ENCODE data around the gene NR5A2.

Gene NR5A2

DNA sequence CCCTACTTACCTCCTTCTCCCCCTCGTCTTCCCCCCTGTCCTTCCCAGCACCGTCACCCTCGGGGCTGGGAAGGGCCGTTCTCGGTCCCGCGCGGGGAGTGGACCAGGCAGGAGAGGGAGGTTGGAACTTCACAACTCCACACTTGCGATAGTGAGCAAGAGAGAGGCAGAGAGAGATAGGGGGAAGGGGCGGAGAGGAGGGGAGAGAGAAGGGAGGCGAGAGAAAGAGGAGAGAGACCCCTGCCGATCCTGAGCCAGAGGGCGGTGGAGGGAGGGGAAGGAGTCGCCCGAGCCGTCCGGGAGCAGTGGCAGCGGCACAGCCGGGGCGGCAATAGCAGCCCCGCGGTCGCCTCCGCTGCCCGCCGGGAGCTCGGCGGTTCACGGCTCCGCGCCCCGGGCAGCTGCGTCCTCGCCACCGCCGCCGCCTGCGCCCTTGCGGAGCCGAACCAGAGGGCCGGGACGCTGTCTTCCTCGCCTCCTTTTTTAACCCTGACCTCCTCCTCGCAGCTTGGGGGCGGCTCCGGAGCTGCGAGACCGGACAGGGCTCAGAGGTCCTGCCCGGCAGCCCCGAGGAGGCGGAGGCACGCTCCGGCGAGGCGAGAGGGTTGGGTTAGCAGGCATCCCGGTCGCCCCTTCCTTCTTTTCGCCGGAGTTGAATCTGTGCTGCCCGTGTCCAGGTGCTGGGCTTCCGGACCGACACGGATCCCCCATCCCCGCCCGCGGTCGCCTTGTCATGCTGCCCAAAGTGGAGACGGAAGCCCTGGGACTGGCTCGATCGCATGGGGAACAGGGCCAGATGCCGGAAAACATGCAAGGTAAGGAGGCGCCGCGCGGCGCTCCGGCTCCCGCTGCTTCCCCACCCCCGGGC lies 11.7 kb downstream of the NR5A2 start:
- Mint-ChIP-seq H3K9me3 (no peaks in the 10 kb centered on the region), H3K27ac (no peak overlapping the region), H3K4me1 (ENCODE audit: low read depth) (peaks cover 9% of the 10 kb centered on the region), H3K27me3 (ENCODE audit: low read depth) (peaks cover 42% of the 10 kb centered on the region), H3K4me3 (peak overlapping the region; percentile 66), H3K36me3 (ENCODE audit: low read depth) (peaks cover 2% of the 10 kb centered on the region)
- DNase-seq (ENCODE audit: low spot score) = no peak

DNA sequence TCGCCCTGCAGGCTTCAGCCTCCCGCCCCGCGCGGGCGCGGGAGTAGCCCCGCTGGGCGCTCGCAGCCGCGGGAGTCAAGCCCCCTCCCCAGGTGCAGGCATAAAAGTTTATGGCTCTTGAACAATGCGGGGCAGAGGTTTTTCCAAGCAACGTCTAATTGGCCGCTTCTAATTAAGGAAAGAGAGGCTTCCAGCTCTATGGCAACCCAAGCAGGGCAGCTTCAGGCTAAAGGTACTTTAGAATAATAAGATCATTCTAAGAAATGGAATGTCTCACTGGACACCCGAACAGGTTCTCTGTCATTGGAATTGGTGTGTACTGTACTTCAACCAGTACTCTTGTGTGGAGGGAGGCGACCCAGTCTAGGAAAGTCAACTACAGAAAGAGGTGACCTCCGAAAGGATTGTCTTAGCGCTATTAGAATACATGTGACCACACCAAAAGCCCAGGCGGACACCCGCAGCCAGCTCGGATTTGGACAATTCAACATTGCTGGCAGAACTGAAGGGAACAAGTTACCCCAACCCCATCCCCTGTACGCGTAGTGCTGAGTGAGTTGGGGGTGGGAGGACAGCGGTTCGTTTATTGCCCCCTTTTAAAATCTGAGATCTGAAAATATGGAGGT lies 12.5 kb downstream of the NR5A2 start:
- DNase-seq (ENCODE audit: low spot score) = no peak
- Mint-ChIP-seq H3K9me3 (no peaks in the 10 kb centered on the region), H3K27ac (no peak overlapping the region), H3K36me3 (ENCODE audit: low read depth) (peaks cover 2% of the 10 kb centered on the region), H3K27me3 (ENCODE audit: low read depth) (peaks cover 42% of the 10 kb centered on the region), H3K4me1 (ENCODE audit: low read depth) (peaks cover 9% of the 10 kb centered on the region), H3K4me3 (no peak overlapping the region)

DNA sequence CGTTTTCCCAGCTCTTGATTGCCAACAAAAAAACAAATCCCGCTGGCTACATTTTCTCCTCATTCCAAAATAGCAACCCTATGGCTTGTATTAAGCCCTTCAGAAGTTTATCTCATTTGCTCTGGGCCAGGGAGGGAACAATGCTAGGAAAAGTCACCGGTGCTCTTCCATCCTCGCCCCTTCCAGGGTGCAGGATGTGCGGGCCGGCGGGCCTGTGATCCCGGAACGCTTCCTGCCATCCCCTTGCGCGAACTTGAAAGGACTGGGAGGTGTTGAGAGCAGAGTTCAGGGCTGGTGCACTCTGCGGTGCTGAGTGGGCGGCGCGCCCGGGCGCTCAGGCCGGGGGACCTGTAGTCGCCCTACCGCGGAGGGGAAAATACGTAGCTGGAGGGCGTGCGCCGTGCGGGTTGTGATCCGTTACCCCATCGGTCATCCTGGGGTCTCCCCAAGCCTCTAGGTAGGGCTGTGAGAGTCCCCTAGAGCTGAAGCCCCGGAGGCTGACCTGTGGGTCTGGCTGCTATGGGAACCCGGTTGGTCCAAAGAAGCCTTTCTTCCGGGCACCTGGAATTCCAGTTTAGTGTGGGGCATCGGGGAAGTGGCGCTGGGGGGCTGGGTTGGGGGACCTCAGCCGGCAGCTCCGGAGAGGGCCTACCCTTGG lies 13.1 kb downstream of the NR5A2 start:
- H3K9me3 Mint-ChIP-seq = no peaks in the 10 kb centered on the region
- peaks cover 48% of the 10 kb centered on the region for H3K27me3 Mint-ChIP-seq (ENCODE audit: low read depth)
- H3K27ac Mint-ChIP-seq = no peak overlapping the region
- H3K4me3 Mint-ChIP-seq = no peak overlapping the region
- DNase-seq (ENCODE audit: low spot score) = no peak
- H3K36me3 Mint-ChIP-seq (ENCODE audit: low read depth) = peaks cover 2% of the 10 kb centered on the region
- H3K4me1 Mint-ChIP-seq (ENCODE audit: low read depth) = peaks cover 8% of the 10 kb centered on the region

DNA sequence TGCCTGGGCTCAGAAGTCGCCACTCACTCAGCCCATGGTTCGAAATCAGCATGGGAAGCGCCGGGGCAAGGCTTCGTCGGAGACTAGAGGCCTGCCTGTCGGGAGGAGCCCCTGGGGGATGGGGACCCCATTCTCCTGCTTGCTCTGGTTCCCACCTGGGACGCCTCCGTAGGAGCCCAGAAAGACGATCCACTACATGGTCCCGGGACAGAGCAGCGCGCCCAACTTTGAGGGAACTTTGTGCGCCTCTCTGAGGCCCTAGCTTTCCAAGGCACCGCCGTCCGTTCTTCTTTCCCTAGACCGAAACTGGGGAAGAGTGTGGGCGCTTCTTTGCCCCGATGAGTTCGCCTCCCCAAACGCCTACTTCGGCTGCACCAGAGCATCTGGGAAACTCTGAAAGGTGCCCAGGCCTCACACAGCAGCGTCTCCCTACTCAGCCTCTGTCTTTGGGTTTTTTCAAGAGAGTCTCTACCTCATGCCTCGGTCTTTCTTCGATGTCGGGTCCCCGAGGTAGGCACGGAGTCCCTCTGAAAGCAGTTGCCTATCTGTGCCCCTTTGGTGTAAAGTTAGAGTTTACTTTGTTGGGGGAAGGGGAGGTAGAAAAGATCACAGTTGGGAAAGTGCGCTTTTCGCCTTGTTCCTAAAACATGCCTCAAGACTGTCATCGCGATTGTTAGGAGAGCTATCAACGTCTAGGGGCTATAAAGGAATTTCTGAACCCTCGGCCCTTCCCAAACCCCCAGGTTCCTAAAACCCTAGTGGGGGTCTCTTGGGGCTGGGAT lies 14.0 kb downstream of the NR5A2 start:
- Mint-ChIP-seq H3K4me3 (no peak overlapping the region), H3K36me3 (ENCODE audit: low read depth) (peaks cover 2% of the 10 kb centered on the region), H3K27ac (no peak overlapping the region), H3K4me1 (ENCODE audit: low read depth) (peaks cover 7% of the 10 kb centered on the region), H3K9me3 (no peaks in the 10 kb centered on the region), H3K27me3 (ENCODE audit: low read depth) (peaks cover 54% of the 10 kb centered on the region)
- no peak for DNase-seq (ENCODE audit: low spot score)

DNA sequence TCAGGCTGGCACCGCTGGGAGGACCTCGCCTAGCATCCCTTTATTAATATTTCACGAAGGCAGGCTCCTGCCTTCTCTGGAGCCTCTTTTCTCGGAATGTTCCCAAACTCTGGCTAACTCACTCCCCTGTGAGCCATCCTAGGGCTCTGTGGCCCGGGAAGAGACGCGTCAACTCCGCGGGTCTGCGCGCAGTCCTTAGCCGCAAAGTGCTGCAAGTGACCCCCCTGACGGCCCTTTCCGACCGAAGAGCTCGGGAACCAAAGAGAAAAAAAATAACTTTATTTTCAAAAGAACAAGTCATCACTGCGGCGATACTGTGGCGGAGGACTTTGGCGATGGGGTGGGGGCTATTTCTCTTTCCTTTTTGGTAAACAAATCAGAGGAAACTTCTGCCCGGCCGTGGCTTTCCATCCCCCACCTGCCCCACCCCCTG lies 14.6 kb downstream of the NR5A2 start:
- Mint-ChIP-seq H3K36me3 (ENCODE audit: low read depth) (peaks cover 2% of the 10 kb centered on the region), H3K27ac (no peak overlapping the region), H3K4me1 (ENCODE audit: low read depth) (peaks cover 7% of the 10 kb centered on the region), H3K4me3 (no peak overlapping the region), H3K27me3 (ENCODE audit: low read depth) (peaks cover 55% of the 10 kb centered on the region), H3K9me3 (no peaks in the 10 kb centered on the region)
- no peak for DNase-seq (ENCODE audit: low spot score)

DNA sequence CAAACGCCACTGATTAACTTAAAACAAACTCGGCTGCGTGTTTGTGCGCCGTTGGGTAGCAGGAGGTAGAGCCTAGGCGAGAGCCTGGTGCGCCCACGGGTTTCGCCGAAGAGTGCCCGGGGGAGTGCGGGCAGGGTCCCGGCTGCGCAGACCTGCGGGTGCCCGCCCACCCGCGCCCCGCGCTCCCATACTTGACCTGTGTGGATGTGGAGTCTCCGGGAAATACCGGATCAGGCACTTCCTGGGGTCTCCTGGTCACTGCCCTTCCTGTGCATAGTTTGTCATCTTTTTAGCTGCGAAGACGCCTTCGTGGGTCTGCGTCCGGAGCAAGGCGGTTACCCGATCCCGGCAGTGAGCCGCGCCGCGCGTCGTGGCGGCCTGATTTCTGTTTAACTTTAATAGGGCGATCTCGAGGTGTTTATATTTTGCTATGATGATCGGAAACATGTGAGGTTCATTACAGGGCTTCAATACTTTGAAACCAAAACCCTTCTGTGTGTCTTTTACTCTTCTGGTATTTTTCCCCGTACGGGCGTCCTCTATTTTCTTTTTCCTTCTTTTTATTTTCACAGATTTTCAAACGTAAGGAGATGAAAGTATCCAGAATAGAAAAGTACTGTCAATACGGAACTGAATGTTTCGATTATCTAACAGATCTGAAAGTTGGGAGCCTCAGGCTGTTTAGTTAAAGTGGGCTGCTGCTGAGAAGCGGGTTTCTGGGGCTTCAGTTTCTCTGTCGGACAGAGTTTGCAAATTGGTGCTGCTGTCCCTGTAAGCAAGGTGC lies 15.2 kb downstream of the NR5A2 start:
- H3K27me3 Mint-ChIP-seq (ENCODE audit: low read depth) = peaks cover 55% of the 10 kb centered on the region
- peaks cover 7% of the 10 kb centered on the region for H3K4me1 Mint-ChIP-seq (ENCODE audit: low read depth)
- peak overlapping the region; percentile 72 for H3K27ac Mint-ChIP-seq
- H3K9me3 Mint-ChIP-seq = no peaks in the 10 kb centered on the region
- H3K4me3 Mint-ChIP-seq = peak overlapping the region; percentile 76
- DNase-seq (ENCODE audit: low spot score) = no peak
- H3K36me3 Mint-ChIP-seq (ENCODE audit: low read depth) = peaks cover 2% of the 10 kb centered on the region

DNA sequence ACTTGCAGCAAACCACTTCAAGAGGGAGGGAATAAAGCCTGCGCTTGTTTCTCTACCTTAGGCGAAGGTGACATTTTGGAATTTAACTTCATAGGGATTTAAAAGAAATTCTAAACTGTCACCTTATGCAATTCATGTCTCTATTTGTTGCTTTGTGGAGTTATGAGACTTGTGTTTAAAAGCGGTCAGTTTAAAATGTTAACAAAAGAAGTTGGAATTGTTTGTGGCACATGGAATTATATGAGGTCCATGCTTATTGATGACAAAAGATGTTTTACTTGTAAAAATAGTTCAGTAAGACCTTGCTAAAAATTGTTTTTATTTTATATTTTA lies 15.8 kb downstream of the NR5A2 start:
- no peak for DNase-seq (ENCODE audit: low spot score)
- H3K27me3 Mint-ChIP-seq (ENCODE audit: low read depth) = peaks cover 56% of the 10 kb centered on the region
- H3K9me3 Mint-ChIP-seq = no peaks in the 10 kb centered on the region
- peaks cover 2% of the 10 kb centered on the region for H3K36me3 Mint-ChIP-seq (ENCODE audit: low read depth)
- no peak overlapping the region for H3K27ac Mint-ChIP-seq
- peaks cover 6% of the 10 kb centered on the region for H3K4me1 Mint-ChIP-seq (ENCODE audit: low read depth)
- peak overlapping the region; percentile 76 for H3K4me3 Mint-ChIP-seq

DNA sequence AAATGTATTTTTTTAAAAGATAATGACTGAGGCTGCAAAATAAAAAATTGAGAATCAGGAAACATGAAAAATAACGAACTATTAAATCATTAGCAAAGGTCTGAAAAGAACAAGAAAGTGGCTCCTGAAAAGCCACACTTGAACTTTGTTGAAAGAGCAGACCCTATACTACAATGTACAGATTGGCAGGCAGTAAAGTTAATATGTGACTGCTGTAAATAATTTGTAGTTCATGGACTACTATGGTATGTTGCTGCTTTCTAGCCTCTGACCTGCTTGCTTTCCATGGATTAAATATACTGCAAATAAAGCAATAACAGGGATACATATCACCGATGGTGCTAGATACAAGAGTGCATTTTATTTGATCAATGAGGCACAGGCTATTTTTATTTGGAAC lies 18.6 kb downstream of the NR5A2 start:
- peaks cover 6% of the 10 kb centered on the region for H3K4me1 Mint-ChIP-seq (ENCODE audit: low read depth)
- no peaks in the 10 kb centered on the region for H3K9me3 Mint-ChIP-seq
- no peak overlapping the region for H3K27ac Mint-ChIP-seq
- no peak overlapping the region for H3K4me3 Mint-ChIP-seq
- H3K36me3 Mint-ChIP-seq (ENCODE audit: low read depth) = peaks cover 2% of the 10 kb centered on the region
- no peak for DNase-seq (ENCODE audit: low spot score)
- peaks cover 51% of the 10 kb centered on the region for H3K27me3 Mint-ChIP-seq (ENCODE audit: low read depth)

DNA sequence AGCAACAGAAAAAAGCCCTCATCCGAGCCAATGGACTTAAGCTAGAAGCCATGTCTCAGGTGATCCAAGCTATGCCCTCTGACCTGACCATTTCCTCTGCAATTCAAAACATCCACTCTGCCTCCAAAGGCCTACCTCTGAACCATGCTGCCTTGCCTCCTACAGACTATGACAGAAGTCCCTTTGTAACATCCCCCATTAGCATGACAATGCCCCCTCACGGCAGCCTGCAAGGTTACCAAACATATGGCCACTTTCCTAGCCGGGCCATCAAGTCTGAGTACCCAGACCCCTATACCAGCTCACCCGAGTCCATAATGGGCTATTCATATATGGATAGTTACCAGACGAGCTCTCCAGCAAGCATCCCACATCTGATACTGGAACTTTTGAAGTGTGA lies 20.7 kb downstream of the NR5A2 start:
- H3K27ac Mint-ChIP-seq = no peak overlapping the region
- no peaks in the 10 kb centered on the region for H3K4me1 Mint-ChIP-seq (ENCODE audit: low read depth)
- H3K4me3 Mint-ChIP-seq = no peak overlapping the region
- H3K27me3 Mint-ChIP-seq (ENCODE audit: low read depth) = peaks cover 31% of the 10 kb centered on the region
- H3K36me3 Mint-ChIP-seq (ENCODE audit: low read depth) = no peaks in the 10 kb centered on the region
- no peak for DNase-seq (ENCODE audit: low spot score)
- H3K9me3 Mint-ChIP-seq = no peaks in the 10 kb centered on the region

DNA sequence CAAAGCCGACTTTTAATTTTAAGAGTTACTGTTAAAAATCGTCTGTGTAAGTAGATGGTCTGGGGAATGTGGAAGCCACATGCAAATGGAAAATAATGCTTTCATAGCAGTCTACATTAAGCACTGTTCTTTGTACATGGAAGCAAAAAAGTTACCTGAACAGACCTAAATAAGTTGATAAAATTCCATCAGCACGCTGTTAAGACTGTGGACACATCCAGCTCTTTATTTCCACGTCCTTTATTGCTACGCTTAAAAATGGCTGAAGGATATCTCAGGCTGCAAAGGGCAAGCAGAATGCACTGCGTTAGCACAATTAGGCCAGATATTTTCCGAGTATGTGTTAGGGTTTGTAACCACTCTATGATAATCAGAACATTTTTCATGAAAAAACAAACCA lies 22.3 kb downstream of the NR5A2 start:
- Mint-ChIP-seq H3K36me3 (ENCODE audit: low read depth) (no peaks in the 10 kb centered on the region), H3K4me3 (no peak overlapping the region), H3K27me3 (ENCODE audit: low read depth) (peaks cover 24% of the 10 kb centered on the region), H3K4me1 (ENCODE audit: low read depth) (no peaks in the 10 kb centered on the region), H3K27ac (no peak overlapping the region), H3K9me3 (no peaks in the 10 kb centered on the region)
- no peak for DNase-seq (ENCODE audit: low spot score)

DNA sequence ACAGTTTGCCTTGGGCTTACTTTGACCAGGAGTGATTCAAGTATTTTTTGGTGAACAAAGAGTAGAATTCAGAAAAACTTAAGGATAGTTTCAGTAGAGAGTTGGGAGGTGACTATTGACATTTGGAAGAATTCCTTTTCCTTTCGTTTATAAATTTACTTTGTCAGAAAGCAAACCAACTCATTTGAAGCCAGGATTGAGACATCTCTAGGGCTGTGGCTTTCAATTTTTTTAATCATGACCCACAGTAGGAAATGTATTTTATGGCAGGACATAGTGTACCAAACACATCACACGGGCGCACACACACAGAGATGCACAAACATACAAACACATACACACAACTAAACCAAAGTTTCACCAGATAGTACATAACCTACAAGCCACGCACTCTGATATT lies 24.1 kb downstream of the NR5A2 start:
- H3K27ac Mint-ChIP-seq = no peak overlapping the region
- H3K4me3 Mint-ChIP-seq = no peak overlapping the region
- H3K27me3 Mint-ChIP-seq (ENCODE audit: low read depth) = peaks cover 16% of the 10 kb centered on the region
- no peaks in the 10 kb centered on the region for H3K36me3 Mint-ChIP-seq (ENCODE audit: low read depth)
- H3K9me3 Mint-ChIP-seq = no peaks in the 10 kb centered on the region
- no peak for DNase-seq (ENCODE audit: low spot score)
- H3K4me1 Mint-ChIP-seq (ENCODE audit: low read depth) = no peaks in the 10 kb centered on the region

DNA sequence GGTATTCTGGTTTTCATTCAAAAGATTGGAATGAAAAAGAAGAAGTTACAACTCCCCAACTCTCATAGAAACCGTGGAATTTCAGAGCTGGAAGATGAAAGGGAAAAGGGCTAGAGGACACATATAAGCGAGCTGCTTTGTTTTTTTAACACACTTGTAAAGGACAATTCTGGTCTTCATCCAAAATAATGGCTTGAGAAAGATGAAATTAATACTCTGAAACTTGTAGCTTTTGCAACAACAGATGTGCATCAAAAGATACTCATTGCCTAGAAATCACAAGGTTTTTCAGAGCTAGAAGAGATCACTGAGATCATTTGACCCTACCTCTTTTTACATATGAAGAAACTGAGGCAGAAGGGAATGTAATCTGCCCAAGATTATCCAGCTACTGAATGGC lies 25.6 kb downstream of the NR5A2 start:
- Mint-ChIP-seq H3K27me3 (ENCODE audit: low read depth) (peaks cover 16% of the 10 kb centered on the region), H3K9me3 (no peaks in the 10 kb centered on the region), H3K27ac (no peak overlapping the region), H3K4me3 (no peak overlapping the region), H3K36me3 (ENCODE audit: low read depth) (no peaks in the 10 kb centered on the region), H3K4me1 (ENCODE audit: low read depth) (no peaks in the 10 kb centered on the region)
- no peak for DNase-seq (ENCODE audit: low spot score)

DNA sequence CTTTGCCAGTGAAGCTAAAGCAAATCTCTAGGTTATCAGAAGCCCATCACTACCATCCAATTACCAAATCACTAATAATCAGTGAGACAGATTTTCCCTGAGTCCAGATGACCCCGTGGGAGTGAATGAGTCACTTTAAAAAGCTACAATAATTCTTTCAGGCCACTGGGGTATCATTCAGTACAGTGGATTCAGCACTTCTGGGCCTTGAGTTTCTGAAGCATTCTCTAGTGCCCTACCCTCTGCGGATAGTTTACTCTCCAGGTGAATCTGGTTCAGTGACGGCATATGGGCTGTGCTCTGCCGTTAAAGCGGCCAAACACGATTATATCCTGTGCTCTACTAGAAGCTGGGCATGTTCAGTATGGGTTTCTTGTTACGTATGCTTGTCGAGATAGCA lies 26.1 kb downstream of the NR5A2 start:
- Mint-ChIP-seq H3K27me3 (ENCODE audit: low read depth) (peaks cover 11% of the 10 kb centered on the region), H3K9me3 (no peaks in the 10 kb centered on the region), H3K36me3 (ENCODE audit: low read depth) (no peaks in the 10 kb centered on the region), H3K27ac (no peak overlapping the region), H3K4me3 (no peak overlapping the region), H3K4me1 (ENCODE audit: low read depth) (no peaks in the 10 kb centered on the region)
- no peak for DNase-seq (ENCODE audit: low spot score)
